ENCODE data around the gene DOCK9.
A peak's percentile ranks its signal among the peaks of the same experiment; 100 is the strongest.

The DOCK9 gene

GRCh38 chr13:98999639-98999952, 21.7 kb upstream of the DOCK9 start:
- no peak for FAIRE-seq
- TF ChIP-seq POLR2A (IDR thresholded peaks at IDR 0.05; ENCODE audit: low read depth, low read length) (no peak), PAX5 (IDR thresholded peaks at IDR 0.05; ENCODE audit: insufficient read depth, low read length, severe bottlenecking) (no peak), POLR2AphosphoS5 (IDR thresholded peaks at IDR 0.05; ENCODE audit: low read depth, low read length) (no peak), TAF1 (IDR thresholded peaks at IDR 0.05; ENCODE audit: low read depth, low read length) (no peak), SPI1 (IDR thresholded peaks at IDR 0.05; ENCODE audit: low read depth, low read length) (no peak), POU2F2 (IDR thresholded peaks at IDR 0.05; ENCODE audit: low read depth, low read length) (no peak)
- no peak for DNase-seq (ENCODE audit: insufficient read length, low spot score)

- DNase-seq (ENCODE audit: insufficient read length, low spot score) (no peak), FAIRE-seq (peak; percentile 52)
- TF ChIP-seq POLR2A (IDR thresholded peaks at IDR 0.05; ENCODE audit: low read depth, low read length) (no peak), SPI1 (IDR thresholded peaks at IDR 0.05; ENCODE audit: low read depth, low read length) (peak; percentile 12; the same call in 1 of the 2 replicates)
These were observed 21.2 kb upstream of the DOCK9 start for GRCh38 chr13:98998831-98999638.

- FAIRE-seq = peak; percentile 41
- DNase-seq (ENCODE audit: insufficient read length, low spot score) = no peak
- 0 out of 2 replicates have a peak, but pooled peaks have one; percentile 3 for TF ChIP-seq SPI1 (IDR thresholded peaks at IDR 0.05; ENCODE audit: low read depth, low read length)
- no peak for TF ChIP-seq PAX5 (IDR thresholded peaks at IDR 0.05; ENCODE audit: insufficient read depth, low read length, severe bottlenecking)
- no peak for TF ChIP-seq POLR2A (IDR thresholded peaks at IDR 0.05; ENCODE audit: low read depth, low read length)
These were observed 20.1 kb upstream of the DOCK9 start for GRCh38 chr13:98997738-98998641.

GRCh38 chr13:98997011-98997730, 19.3 kb upstream of the DOCK9 start:
- no peak for TF ChIP-seq POLR2AphosphoS5 (IDR thresholded peaks at IDR 0.05; ENCODE audit: low read depth, low read length)
- TF ChIP-seq POU2F2 (IDR thresholded peaks at IDR 0.05; ENCODE audit: low read depth, low read length) = no peak
- no peak for TF ChIP-seq SPI1 (IDR thresholded peaks at IDR 0.05; ENCODE audit: low read depth, low read length)
- no peak for TF ChIP-seq PAX5 (IDR thresholded peaks at IDR 0.05; ENCODE audit: insufficient read depth, low read length, severe bottlenecking)
- no peak for TF ChIP-seq TAF1 (IDR thresholded peaks at IDR 0.05; ENCODE audit: low read depth, low read length)
- no peak for TF ChIP-seq POLR2A (IDR thresholded peaks at IDR 0.05; ENCODE audit: low read depth, low read length)
- FAIRE-seq = no peak
- DNase-seq (ENCODE audit: insufficient read length, low spot score) = no peak

- no peak for TF ChIP-seq POLR2A (IDR thresholded peaks at IDR 0.05; ENCODE audit: low read depth, low read length)
- no peak for TF ChIP-seq SPI1 (IDR thresholded peaks at IDR 0.05; ENCODE audit: low read depth, low read length)
- no peak for TF ChIP-seq POU2F2 (IDR thresholded peaks at IDR 0.05; ENCODE audit: low read depth, low read length)
- DNase-seq (ENCODE audit: insufficient read length, low spot score) (no peak), FAIRE-seq (no peak)
These were observed 18.2 kb upstream of the DOCK9 start for GRCh38 chr13:98996046-98996445.

GRCh38 chr13:98994896-98995295, 17.0 kb upstream of the DOCK9 start:
- DNase-seq (ENCODE audit: insufficient read length, low spot score) (no peak), FAIRE-seq (no peak)
- no peak for TF ChIP-seq POU2F2 (IDR thresholded peaks at IDR 0.05; ENCODE audit: low read depth, low read length)
- TF ChIP-seq POLR2A (IDR thresholded peaks at IDR 0.05; ENCODE audit: low read depth, low read length) = no peak
- no peak for TF ChIP-seq TAF1 (IDR thresholded peaks at IDR 0.05; ENCODE audit: low read depth, low read length)
- TF ChIP-seq POLR2AphosphoS5 (IDR thresholded peaks at IDR 0.05; ENCODE audit: low read depth, low read length) = no peak
- no peak for TF ChIP-seq PAX5 (IDR thresholded peaks at IDR 0.05; ENCODE audit: insufficient read depth, low read length, severe bottlenecking)
- TF ChIP-seq SPI1 (IDR thresholded peaks at IDR 0.05; ENCODE audit: low read depth, low read length) = no peak

- TF ChIP-seq POLR2A (IDR thresholded peaks at IDR 0.05; ENCODE audit: low read depth, low read length) (no peak), TAF1 (IDR thresholded peaks at IDR 0.05; ENCODE audit: low read depth, low read length) (no peak), SPI1 (IDR thresholded peaks at IDR 0.05; ENCODE audit: low read depth, low read length) (no peak), PAX5 (IDR thresholded peaks at IDR 0.05; ENCODE audit: insufficient read depth, low read length, severe bottlenecking) (no peak)
- no peak for DNase-seq (ENCODE audit: insufficient read length, low spot score)
- FAIRE-seq = no peak
These were observed 16.2 kb upstream of the DOCK9 start for GRCh38 chr13:98994080-98994479.

GRCh38 chr13:98992355-98992754, 14.5 kb upstream of the DOCK9 start:
- no peak for FAIRE-seq
- TF ChIP-seq POLR2AphosphoS5 (IDR thresholded peaks at IDR 0.05; ENCODE audit: low read depth, low read length) = no peak
- no peak for TF ChIP-seq SPI1 (IDR thresholded peaks at IDR 0.05; ENCODE audit: low read depth, low read length)
- no peak for TF ChIP-seq POU2F2 (IDR thresholded peaks at IDR 0.05; ENCODE audit: low read depth, low read length)
- no peak for TF ChIP-seq POLR2A (IDR thresholded peaks at IDR 0.05; ENCODE audit: low read depth, low read length)
- TF ChIP-seq TAF1 (IDR thresholded peaks at IDR 0.05; ENCODE audit: low read depth, low read length) = no peak
- no peak for TF ChIP-seq PAX5 (IDR thresholded peaks at IDR 0.05; ENCODE audit: insufficient read depth, low read length, severe bottlenecking)
- no peak for DNase-seq (ENCODE audit: insufficient read length, low spot score)

GRCh38 chr13:98990701-98991100, 12.8 kb upstream of the DOCK9 start:
- DNase-seq (ENCODE audit: insufficient read length, low spot score) = no peak
- FAIRE-seq = no peak
- no peak for TF ChIP-seq POLR2AphosphoS5 (IDR thresholded peaks at IDR 0.05; ENCODE audit: low read depth, low read length)
